ENCODE data around the gene LPP.
"Not testable (repeated sequence)": the region's sequence is repeated elsewhere in the genome, so short reads cannot be mapped to it uniquely, and the experiment has no call there.

LPP gene

GRCh38 chr3:188421836-188422540 is 268.0 kb downstream of the LPP start:
- FAIRE-seq (no peak), DNase-seq (ENCODE audit: low spot score) (no peak)

DNA sequence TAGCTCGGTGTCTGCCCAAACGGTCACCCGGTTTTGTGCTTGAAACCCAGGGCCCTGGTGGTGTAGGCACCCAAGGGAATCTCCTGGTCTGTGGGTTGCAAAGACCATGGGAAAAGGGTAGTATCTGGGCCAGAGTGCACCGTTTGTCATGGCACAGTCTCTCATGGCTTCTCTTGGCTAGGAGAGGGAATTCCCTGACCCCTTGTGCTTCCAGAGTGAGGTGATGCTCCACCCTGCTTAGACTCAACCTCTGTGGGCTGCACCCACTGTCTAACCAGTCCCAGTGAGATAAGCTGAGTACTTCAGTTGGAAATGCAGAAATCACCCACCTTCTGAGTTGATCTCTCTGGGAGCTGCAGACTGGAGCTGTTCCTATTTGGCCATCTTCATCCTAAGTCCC is 274.0 kb downstream of the LPP start:
- not testable (repeated sequence) for DNase-seq (ENCODE audit: low spot score); FAIRE-seq

DNA sequence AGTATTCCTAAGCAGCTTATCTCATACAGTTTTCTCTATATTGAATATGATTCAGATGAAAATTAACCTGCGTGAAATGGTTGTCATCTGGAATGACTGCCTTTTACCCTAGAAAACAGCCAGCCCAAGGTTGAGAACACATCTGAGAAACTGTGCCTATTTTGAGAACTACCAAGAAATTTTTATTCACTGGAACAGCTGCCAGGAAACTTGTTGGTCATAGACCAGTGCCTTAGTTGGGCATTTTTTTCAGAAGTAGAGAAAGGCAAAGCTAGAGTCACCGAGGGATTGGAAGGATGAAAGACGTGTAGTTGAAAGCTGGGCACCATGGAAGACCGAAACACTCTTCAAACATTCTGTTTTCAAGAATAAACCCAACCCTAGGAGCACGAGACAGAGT is 277.1 kb downstream of the LPP start:
- no peak for FAIRE-seq
- no peak for DNase-seq (ENCODE audit: low spot score)

- FAIRE-seq (no peak), DNase-seq (ENCODE audit: low spot score) (no peak)
Measured at GRCh38 chr3:188431553-188431952, 277.6 kb downstream of the LPP start.

- no peak for FAIRE-seq
- DNase-seq (ENCODE audit: low spot score): no peak
Measured at GRCh38 chr3:188432802-188433520, 279.0 kb downstream of the LPP start.

DNA sequence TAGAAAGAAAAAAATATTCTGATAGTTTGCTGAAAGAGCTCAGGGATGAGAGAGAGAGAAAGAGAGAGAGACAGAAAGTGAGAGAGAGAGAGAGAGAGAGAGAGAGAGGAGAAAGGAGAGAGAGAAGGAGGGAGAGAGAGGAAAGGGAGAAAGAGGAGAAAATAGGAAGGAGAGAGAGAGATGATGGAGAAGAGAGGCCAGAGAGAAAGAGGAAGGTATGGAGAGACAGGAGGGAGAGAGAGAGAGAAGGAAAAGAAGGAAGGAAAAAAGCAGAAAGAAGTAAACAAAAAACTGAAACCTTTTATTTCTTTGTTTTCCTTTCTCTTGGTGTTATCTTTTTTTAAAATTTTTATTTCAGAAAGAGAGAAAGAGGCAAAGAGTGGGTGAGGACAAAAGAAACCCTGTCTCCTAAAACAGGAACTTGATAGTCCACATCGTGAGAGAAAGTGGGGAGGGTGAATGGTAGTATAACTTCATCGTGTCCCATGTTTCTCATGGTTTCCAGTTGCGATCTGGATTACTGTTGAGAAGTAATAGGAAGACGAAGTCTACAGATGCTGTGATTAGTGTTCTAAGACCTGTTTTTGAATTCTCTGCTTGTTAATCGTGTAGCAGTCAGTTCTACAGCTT is 279.7 kb downstream of the LPP start:
- no peak for FAIRE-seq
- no peak for DNase-seq (ENCODE audit: low spot score)

DNA sequence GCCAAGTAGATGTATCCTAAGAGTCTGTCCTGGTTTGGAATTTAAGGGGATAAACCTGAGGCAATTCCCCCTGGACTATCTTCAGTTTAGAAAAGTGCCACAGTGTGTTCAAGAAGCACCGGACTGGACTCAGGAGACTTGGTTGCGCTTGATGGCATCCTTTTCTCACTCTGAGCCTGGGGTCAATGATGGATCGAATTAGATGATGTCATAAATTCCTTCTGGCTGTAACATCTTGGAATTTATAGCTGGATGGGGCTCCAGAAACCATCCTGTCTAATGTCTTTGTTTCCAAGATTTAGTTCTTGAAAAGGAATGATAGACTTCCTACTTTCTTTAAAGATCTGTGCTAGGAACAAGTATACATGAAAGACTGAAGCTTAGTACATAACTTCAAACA is 280.6 kb downstream of the LPP start:
- no peak for FAIRE-seq
- DNase-seq (ENCODE audit: low spot score): no peak

DNA sequence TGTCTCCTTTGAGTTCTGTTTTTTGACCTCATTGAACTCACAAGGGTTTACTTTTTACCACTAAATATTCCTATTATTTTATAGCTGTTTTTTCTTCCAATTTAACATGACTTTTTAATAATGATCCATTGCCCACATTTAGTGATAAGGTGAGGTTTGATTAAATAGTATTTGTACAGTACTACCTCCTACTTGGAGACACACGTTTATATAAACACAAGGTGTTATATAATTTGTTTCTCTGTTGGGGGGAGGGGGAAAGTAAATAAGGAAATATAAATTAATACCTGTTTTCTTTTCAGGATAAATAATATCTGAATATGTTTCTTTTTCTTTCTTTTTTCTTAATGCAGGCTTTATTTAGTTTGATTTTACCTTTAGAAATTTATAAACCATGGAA is 281.3 kb downstream of the LPP start:
- no peak for FAIRE-seq

DNA sequence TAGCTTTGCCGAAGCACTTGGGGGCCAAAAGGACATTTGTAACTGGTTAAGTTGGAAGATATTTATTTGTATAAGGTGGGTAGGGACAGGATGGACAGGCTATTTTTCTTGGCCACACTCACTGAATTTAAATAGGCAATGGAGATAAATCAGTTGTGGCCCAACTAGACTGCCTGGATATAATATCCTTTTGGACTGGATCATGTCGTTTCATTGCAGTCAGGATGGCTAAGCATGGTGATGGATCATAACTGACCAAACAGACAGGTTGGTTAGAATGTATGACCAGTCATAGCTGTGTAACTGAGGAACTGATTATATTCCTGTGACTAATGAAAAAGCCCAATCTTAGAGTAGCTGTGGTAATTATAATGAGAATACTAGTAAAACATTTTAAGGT is 284.0 kb downstream of the LPP start:
- DNase-seq (ENCODE audit: low spot score): no peak
- no peak for FAIRE-seq

More for the DNA sequence above, 281.3 kb downstream of the LPP start:
- no peak for DNase-seq (ENCODE audit: low spot score)

GRCh38 chr3:188439080-188439479 is 285.1 kb downstream of the LPP start:
- DNase-seq (ENCODE audit: low spot score): no peak
- FAIRE-seq: no peak

DNA sequence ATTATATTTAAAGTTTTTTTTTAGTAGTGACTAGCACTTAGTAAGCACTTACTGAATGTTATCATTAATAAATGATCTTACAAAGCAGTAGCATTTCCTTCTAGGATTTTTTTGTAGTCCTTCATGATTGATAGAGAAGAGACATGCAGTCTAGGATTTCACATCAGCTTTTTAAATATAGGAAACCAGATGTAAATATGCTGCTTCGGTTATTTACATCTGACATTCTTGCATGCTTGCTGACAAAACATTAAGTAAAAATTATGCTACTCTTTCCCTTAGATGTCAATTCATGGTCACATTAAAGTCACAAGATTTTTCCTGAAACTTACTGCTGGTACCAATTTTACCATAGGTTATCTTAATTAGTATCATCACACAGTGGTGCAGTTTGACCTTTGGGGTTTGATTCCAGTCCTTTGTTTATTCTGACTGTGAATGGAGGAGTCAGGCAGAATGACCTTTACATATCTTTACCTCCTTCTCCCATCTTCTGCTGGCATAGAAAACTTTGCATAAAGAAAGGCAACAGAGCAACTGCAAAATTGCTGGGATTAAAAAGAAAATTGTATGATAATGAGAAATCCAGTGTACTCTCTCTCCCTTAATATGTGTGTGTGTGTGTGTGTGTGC is 286.5 kb downstream of the LPP start:
- no peak for FAIRE-seq
- no peak for DNase-seq (ENCODE audit: low spot score)

GRCh38 chr3:188442430-188442829 is 288.5 kb downstream of the LPP start:
- DNase-seq (ENCODE audit: low spot score) (no peak), FAIRE-seq (no peak)

DNA sequence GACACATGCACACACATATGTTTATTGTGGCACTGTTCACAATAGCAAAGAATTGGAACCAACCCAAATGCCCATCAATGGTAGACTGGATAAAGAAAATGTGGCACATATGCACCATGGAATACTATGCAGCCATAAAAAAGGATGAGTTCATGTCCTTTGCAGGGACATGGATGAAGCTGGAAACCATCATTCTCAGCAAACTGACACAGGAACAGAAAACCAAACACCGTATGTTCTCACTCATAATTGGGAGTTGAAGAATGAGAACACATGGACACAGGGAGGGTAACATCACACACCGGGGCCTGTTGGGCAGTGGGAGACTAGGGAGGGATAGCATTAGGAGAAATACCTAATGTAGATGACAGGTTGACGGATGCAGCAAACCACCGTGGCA is 291.2 kb downstream of the LPP start:
- not testable (repeated sequence) for FAIRE-seq

GRCh38 chr3:188446014-188446413 is 292.1 kb downstream of the LPP start:
- no peak for DNase-seq (ENCODE audit: low spot score)
- FAIRE-seq: no peak

More for the DNA sequence above, 291.2 kb downstream of the LPP start:
- not testable (repeated sequence) for DNase-seq (ENCODE audit: low spot score)

DNA sequence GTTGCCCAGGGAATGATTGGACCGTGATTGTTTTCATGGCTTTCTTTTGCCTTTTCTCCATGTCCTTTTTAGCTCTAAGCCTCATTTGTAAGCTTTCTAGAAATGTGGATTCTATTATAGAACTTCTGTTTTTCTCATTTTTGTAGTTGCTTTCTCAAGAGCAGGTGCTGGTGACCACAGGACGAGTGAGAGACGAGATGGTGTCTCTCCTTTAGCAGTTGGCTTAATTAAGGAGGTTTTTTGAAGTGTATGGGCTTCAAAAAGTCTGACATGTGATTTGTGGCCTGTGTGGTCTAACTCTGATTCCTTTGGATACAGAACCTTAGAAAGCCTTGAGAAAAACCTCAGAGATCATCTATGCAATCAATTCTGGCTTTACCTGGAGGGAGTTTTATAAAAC is 292.8 kb downstream of the LPP start:
- FAIRE-seq (no peak), DNase-seq (ENCODE audit: low spot score) (no peak)

GRCh38 chr3:188448813-188449212 is 294.9 kb downstream of the LPP start:
- FAIRE-seq: no peak
- no peak for DNase-seq (ENCODE audit: low spot score)

DNA sequence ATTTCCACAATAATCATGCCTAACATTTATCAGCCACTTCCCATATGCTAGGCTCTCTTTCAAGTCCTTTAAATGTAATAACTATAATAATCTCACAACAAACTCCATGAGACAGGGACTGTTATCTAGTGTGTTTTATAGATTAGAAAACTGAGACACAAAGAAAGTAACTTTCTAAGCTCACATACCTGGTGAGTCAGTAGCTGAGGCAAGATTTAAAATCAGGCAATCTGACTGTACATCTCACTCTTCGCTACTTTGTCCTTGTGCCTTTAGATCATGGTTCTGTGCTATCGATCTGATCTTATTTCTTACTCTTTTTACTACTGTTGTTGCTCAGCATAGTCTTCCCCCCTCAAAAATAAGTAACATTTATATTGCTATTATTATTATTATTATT is 295.5 kb downstream of the LPP start:
- FAIRE-seq (no peak), DNase-seq (ENCODE audit: low spot score) (no peak)

DNA sequence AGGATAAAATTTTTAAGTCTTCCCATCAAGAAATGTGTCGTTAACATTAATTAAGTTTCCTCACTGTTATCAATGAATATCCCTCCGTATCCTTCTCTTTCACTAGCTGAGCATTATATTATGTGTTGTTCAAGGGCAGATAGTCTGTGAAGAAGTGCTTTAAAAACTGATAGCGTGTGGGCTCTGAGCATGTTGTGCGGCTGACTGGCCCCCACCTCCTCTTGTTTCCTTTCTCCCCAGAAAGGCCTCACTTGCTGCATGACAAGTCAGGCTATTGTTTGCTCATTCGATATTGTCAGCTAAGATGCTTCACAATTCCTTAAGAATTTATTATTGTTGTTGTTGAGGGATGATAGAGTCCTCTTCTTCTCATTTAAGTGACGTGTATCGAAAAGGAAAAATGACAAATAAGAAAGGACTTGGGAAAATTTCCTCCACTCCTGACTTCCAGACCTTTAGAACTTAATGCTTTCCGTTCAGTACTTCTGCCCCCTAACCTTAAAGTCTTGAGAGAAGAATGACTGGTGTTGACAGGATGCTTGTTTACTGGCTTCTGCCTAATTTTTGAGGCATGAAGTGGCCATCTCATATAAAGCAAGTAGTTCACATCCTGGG is 298.3 kb downstream of the LPP start:
- no peak for FAIRE-seq

DNA sequence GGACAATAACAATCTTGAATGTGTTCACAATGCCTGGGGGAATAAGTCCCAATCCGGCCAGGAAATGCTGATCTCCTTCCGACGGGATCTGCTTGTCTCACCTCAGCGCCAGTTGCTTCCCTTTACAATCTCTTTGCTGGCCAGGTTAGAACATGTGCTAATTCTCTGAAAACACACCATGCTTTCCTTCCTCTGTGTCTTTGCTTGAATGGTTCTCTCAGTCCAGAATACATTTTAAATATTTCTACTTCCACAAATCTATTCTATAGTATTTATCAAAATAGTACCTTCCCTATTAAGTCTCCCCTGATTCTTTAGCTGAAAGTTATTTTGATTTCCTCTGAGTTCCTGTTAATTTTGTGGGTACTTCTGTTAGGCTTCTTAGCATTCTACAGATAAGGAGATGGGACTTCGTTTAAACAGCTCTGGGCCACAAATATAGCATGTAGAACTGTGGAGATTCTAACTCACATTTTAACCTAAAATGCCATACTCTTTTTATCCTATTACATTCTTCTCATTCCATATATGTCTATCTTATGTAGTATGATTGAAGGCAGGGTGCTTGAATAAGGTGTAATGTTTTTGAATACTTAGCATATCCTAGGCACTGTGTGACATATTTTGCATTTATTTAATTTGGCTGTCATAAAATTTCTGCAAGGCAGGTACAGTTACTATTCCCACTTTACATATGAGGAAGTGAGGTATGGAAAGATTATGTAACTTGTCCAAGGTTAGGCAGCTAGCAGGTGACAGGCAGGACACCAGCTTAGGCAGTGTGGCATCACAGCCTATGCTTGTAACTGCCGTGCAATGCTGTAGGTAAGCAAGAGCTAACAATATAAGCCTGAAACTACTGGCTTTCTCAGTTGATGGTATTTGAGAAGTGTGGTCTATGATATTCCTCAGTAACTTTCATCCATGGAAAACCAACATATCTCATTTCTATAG is 299.8 kb downstream of the LPP start:
- FAIRE-seq: no peak

More for the DNA sequence above, 298.3 kb downstream of the LPP start:
- no peak for DNase-seq (ENCODE audit: low spot score)

GRCh38 chr3:188455748-188456147 is 301.8 kb downstream of the LPP start:
- no peak for DNase-seq (ENCODE audit: low spot score)
- no peak for FAIRE-seq

More for the DNA sequence above, 299.8 kb downstream of the LPP start:
- DNase-seq (ENCODE audit: low spot score): no peak

All from RCC 7860 (cell line).